MCF 10A (cell line): Measurements from ENCODE around the gene VOPP1. TPM values are rescaled to one million over a fixed set of nuclear protein-coding genes. Genes with fewer than 3 reads are reported as not detected.

Source experiments
- BruUV-seq: library from RNA; stranded (reverse); fragments of 400-500 nt; replicated peaks from 2 replicates; lab custom pipeline; 2021; lab: Mats Ljungman, UMichigan
- CTCF ChIA-PET: fragments of 300-600 bp; sonication (Branson Sonifier 250); formaldehyde crosslinking; extraction: SDS; loops from one replicate; lab custom pipeline; 2021; ENCODE audit warnings: antibody characterized with exemption, inconsistent platforms; lab: Yijun Ruan, JAX
- POLR2A ChIA-PET: fragments of 300-600, 350-650 bp; sonication (Branson Sonifier 250); formaldehyde crosslinking; extraction: SDS; loops from one replicate; lab custom pipeline; 2020; ENCODE audit warnings: antibody characterized with exemption, inconsistent platforms; lab: Yijun Ruan, JAX
- DNase-seq: peaks from one replicate; pipeline ENCODE4 v3.0.0-alpha.2; 2018; ENCODE audit not compliant: unreplicated experiment
- H3K27ac Mint-ChIP-seq: one replicate; pipeline ENCODE4 v1.8.0; 2022; ENCODE audit warnings: mild to moderate bottlenecking, low read depth, mixed read lengths; ENCODE audit not compliant: unreplicated experiment
- H3K27me3 Mint-ChIP-seq: one replicate; pipeline ENCODE4 v1.8.0; 2022; ENCODE audit warnings: mixed read lengths; ENCODE audit not compliant: insufficient read depth, unreplicated experiment
- H3K36me3 Mint-ChIP-seq: one replicate; pipeline ENCODE4 v1.8.0; 2022; ENCODE audit warnings: mild to moderate bottlenecking, moderate library complexity, mixed read lengths; ENCODE audit not compliant: insufficient read depth, unreplicated experiment
- H3K4me1 Mint-ChIP-seq: one replicate; pipeline ENCODE4 v1.8.0; 2022; ENCODE audit warnings: mixed read lengths; ENCODE audit not compliant: insufficient read depth, unreplicated experiment
- H3K4me3 Mint-ChIP-seq: one replicate; pipeline ENCODE4 v1.8.0; 2022; ENCODE audit warnings: mild to moderate bottlenecking, moderate library complexity, mixed read lengths; ENCODE audit not compliant: unreplicated experiment
- H3K9me3 Mint-ChIP-seq: one replicate; pipeline ENCODE4 v1.8.0; 2022; ENCODE audit warnings: mixed read lengths; ENCODE audit not compliant: unreplicated experiment
- CTCF ChIP-seq: fragments of 200-600 bp; IDR thresholded peaks from one replicate; pipeline ENCODE4 v1.8.0; 2022; ENCODE audit warnings: antibody characterized with exemption, mild to moderate bottlenecking; ENCODE audit not compliant: unreplicated experiment
- intact Hi-C: fragments of 100-400 bp; cut with micrococcal nuclease; formaldehyde crosslinking; loops from 2 replicates; pipeline ENCODE4 v1.14.1; 2022
- total RNA-seq: library from RNA; stranded (reverse); gene quantifications from 2 replicates; pipeline ENCODE4 v1.2.3, GENCODE V29; 2022

Gene VOPP1
- total RNA-seq, 1 experiment from 2014 or later, result 29.2 TPM

DNA sequence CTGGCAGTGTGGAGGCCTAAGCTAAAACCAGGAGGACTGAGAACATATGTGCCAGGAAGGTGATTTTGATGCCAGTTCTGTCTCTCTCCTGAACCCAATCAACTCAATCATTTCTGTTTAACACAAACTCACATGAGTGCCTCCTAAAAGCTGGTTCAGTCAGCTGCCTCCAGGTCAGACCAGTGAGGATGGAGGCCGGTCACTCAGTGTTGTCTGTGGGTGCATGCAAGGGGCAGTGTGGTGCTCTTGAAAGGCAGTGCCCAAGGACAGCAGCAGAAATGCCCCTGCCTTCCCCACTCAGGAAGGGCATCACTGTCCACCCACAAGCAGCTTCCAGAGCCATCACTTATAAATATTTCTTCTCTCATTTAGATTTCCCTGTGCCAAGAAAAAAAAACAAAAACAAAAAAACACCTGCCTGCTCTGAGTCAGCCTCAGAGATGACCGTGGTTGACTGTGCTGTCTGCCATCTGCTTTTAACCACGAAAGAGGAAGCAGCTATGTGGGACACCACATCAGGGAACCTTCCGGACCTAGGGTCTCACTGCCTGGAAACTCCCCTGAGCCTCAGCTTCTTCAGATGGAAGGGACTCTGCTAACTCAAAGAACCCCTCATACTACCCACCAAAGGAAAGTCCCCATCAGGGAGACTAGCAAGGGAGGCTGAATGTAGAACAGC is 39.1 kb downstream of the VOPP1 start:
- no peaks in the 10 kb centered on the region for H3K9me3 Mint-ChIP-seq
- peak overlapping the region; percentile 69 for H3K27ac Mint-ChIP-seq
- H3K36me3 Mint-ChIP-seq, result peaks cover 6% of the 10 kb centered on the region
- DNase-seq, result peak; percentile 41
- ChIA-PET POLR2A (interaction anchor here (0.8 to 4.0 kb wide), 6 partner anchors 13 to 500 kb away, joined by 3 to 42 read pairs (median 7); no protein-coding TSS in a partner anchor), CTCF (interaction anchor here (0.6 to 3.2 kb wide), 12 partner anchors 9 to 683 kb away, joined by 3 to 16 read pairs (median 4); no protein-coding TSS in a partner anchor)
- peaks cover 53% of the 10 kb centered on the region for H3K4me1 Mint-ChIP-seq
- no peaks in the 10 kb centered on the region for H3K27me3 Mint-ChIP-seq
- intact Hi-C loops, result no loop called here
- BruUV-seq, result no TSS peak
- H3K4me3 Mint-ChIP-seq, result no peak overlapping the region
- no peak for TF ChIP-seq CTCF

GRCh38 chr7:55532150-55532917 is 40.0 kb downstream of the VOPP1 start:
- no peaks in the 10 kb centered on the region for H3K9me3 Mint-ChIP-seq
- intact Hi-C loops, result no loop called here
- H3K27me3 Mint-ChIP-seq, result no peaks in the 10 kb centered on the region
- H3K27ac Mint-ChIP-seq, result peak overlapping the region; percentile 69
- H3K36me3 Mint-ChIP-seq, result peaks cover 3% of the 10 kb centered on the region
- no peak overlapping the region for H3K4me3 Mint-ChIP-seq
- ChIA-PET POLR2A (interaction anchor here (0.8 to 4.0 kb wide), 5 partner anchors 13 to 574 kb away, joined by 3 to 42 read pairs (median 4); partner anchors contain the start of gene CHCHD2), CTCF (interaction anchor here (0.6 to 3.2 kb wide), 8 partner anchors 8 to 682 kb away, joined by 3 to 16 read pairs (median 5); no protein-coding TSS in a partner anchor)
- no peak for DNase-seq
- BruUV-seq, result no TSS peak
- no peak for TF ChIP-seq CTCF
- peaks cover 47% of the 10 kb centered on the region for H3K4me1 Mint-ChIP-seq

DNA sequence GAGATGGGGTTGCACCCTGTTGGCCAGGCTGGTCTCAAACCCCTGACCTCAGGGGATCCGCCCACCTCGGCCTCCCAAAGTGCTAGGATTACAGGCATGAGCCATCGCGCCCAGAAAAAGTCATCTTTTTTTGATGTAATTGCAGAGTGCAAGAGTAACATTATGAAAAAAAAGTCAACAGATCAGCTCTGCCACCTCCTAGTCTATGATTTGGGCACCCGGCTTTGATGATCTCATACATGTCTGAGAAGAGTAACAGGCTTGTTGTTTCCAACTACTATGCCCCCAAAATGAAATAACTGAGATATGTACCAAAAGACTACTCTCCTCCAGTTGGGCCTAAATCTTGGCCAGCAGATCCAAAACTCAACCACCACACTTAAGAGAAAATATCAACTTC is 40.8 kb downstream of the VOPP1 start:
- BruUV-seq, result no TSS peak
- no peak overlapping the region for H3K27ac Mint-ChIP-seq

More for the DNA sequence above, 40.8 kb downstream of the VOPP1 start:
- TF ChIP-seq CTCF, result no peak
- Mint-ChIP-seq H3K9me3 (no peaks in the 10 kb centered on the region), H3K4me1 (peaks cover 43% of the 10 kb centered on the region), H3K36me3 (no peaks in the 10 kb centered on the region), H3K27me3 (no peaks in the 10 kb centered on the region), H3K4me3 (no peak overlapping the region)
- ChIA-PET CTCF (interaction anchor here (1.9 to 2.8 kb wide), 2 partner anchors 8 to 10 kb away, joined by 7 to 12 read pairs; no protein-coding TSS in a partner anchor), POLR2A (interaction anchor here (1.0 to 4.0 kb wide), 2 partner anchors 14 to 98 kb away, joined by 3 to 42 read pairs; no protein-coding TSS in a partner anchor)
- intact Hi-C loops, result no loop called here
- DNase-seq, result no peak
